Uterus (tissue), 4 donors: ENCODE measurements around the gene RNF41. TPM values are rescaled to one million over a fixed set of nuclear protein-coding genes. Genes with fewer than 3 reads are reported as not detected.
A peak's percentile ranks its signal among the peaks of the same experiment; 100 is the strongest.

Experiments
- DNase-seq, 2 donors: peaks; one replicate each; pipeline ENCODE4 v3.0.0-alpha.2; 2019 to 2020
- H3K27ac ChIP-seq, 2 donors: fragments of 200-600 bp; sonication (generic); 1 replicate in 1 of 2; 2 replicates in 1 of 2; pipeline ENCODE4 v1.5.1; 2016 to 2018
- H3K27me3 ChIP-seq, 2 donors: fragments of 200-600 bp; sonication (generic); one replicate each; pipeline ENCODE4 v1.5.1; 2018 to 2019; ENCODE audit warnings: control low read depth in 1 of 2
- H3K36me3 ChIP-seq, 2 donors: fragments of 200-600 bp; sonication (generic); one replicate each; pipeline ENCODE4 v1.5.1; 2019; ENCODE audit warnings: control low read depth in 1 of 2
- H3K4me1 ChIP-seq, 2 donors: fragments of 200-600 bp; sonication (generic); one replicate each; pipeline ENCODE4 v1.5.1; 2018 to 2019; ENCODE audit warnings: control low read depth in 1 of 2
- H3K4me3 ChIP-seq, 2 donors: fragments of 200-600 bp; sonication (generic); 1 replicate in 1 of 2; 2 replicates in 1 of 2; pipeline ENCODE4 v1.5.1; 2018 to 2019; ENCODE audit warnings: mild to moderate bottlenecking in 1 of 2
- H3K9me3 ChIP-seq, 2 donors: fragments of 200-600 bp; sonication (generic); one replicate each; pipeline ENCODE4 v1.5.1; 2019; ENCODE audit warnings: control low read depth in 1 of 2
- POLR2A ChIP-seq, 2 donors: fragments of 450-650 bp; IDR thresholded peaks; one replicate each; pipeline ENCODE4 v1.6.1; 2016; ENCODE audit warnings: antibody characterized with exemption in 2 of 2, mild to moderate bottlenecking in 1 of 2, moderate library complexity in 1 of 2
- intact Hi-C: fragments of 100-400 bp; cut with DNase I; formaldehyde crosslinking; loops from one replicate; pipeline ENCODE4 v1.15.1; 2023; ENCODE audit warnings: low total_unique reads
- total RNA-seq, 4 donors: library from RNA; depleted of rRNA in 3 of 4; stranded (reverse); fragments of >200 nt in 3 of 4; gene quantifications; one replicate each; pipeline versions ENCODE4 v1.1.0 to v1.2.4, GENCODE V29; 2014 to 2023
- TF ChIP-seq, protein P1 (sequence below), 4 experiments: fragments of 200-600 bp in 2 of 4; fragments of 450-650 bp in 2 of 4; sonication (generic) in 2 of 4; IDR thresholded peaks; one replicate each; pipeline ENCODE4 v1.5.1; 2016 to 2019; ENCODE audit warnings: antibody characterized with exemption in 4 of 4, mild to moderate bottlenecking in 2 of 4, moderate library complexity in 1 of 4
- donor health status: DM: yes; HTN: yes; CAD: no.

The RNF41 gene
- total RNA-seq, 4 donors from 2014 or later = 40.3 to 84.8 (median 58.0) TPM

DNA sequence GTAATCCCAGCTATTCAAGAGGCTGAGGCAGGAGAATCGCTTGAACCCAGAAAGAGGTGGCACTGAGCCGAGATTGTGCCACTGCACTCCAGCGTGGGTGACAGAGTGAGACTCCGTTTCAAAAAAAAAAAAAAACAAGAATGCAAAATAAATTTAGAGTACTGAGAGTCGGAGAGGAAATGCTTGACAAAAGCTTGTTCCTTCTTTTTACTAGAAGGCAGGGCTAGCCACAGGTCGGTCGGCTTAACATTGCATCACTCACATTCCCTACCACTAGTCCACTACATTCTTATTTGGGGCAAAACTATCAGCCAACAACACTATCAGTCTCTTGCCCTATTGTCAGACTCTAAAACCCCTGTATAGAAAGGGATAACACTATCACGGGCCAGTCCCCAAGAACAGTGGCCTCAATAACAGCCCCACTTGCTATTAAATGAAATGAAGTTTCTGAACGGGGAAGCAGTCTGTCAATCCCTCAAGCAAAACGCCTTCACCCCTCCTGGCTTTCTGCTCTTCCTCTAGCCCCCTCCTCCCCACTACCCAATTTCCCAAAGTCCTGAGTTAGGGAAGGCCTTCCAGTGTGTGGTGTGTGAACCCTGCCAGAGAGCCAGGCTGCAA, 1.0 kb downstream of the RNF41 start:
- Histone ChIP-seq H3K9me3 (no peaks in the 10 kb centered on the region), H3K4me1 (peaks cover 8% of the 10 kb centered on the region in 2 donors), H3K27ac (peak overlapping the region; percentile 98 to 99), H3K36me3 (no peaks in the 10 kb centered on the region), H3K4me3 (peak overlapping the region; percentile 74 to 77), H3K27me3 (no peaks in the 10 kb centered on the region)
- no peak for DNase-seq
- intact Hi-C loops = loop anchor here (5.0 kb wide), 1 partner anchor 103 kb away; the partner anchor contains the start of genes RPL41 and ZC3H10
- no peak for TF ChIP-seq POLR2A (IDR thresholded peaks at IDR 0.05)
- TF ChIP-seq, protein P1, sequence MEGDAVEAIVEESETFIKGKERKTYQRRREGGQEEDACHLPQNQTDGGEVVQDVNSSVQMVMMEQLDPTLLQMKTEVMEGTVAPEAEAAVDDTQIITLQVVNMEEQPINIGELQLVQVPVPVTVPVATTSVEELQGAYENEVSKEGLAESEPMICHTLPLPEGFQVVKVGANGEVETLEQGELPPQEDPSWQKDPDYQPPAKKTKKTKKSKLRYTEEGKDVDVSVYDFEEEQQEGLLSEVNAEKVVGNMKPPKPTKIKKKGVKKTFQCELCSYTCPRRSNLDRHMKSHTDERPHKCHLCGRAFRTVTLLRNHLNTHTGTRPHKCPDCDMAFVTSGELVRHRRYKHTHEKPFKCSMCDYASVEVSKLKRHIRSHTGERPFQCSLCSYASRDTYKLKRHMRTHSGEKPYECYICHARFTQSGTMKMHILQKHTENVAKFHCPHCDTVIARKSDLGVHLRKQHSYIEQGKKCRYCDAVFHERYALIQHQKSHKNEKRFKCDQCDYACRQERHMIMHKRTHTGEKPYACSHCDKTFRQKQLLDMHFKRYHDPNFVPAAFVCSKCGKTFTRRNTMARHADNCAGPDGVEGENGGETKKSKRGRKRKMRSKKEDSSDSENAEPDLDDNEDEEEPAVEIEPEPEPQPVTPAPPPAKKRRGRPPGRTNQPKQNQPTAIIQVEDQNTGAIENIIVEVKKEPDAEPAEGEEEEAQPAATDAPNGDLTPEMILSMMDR (IDR thresholded peaks at IDR 0.05) = no peak

DNA sequence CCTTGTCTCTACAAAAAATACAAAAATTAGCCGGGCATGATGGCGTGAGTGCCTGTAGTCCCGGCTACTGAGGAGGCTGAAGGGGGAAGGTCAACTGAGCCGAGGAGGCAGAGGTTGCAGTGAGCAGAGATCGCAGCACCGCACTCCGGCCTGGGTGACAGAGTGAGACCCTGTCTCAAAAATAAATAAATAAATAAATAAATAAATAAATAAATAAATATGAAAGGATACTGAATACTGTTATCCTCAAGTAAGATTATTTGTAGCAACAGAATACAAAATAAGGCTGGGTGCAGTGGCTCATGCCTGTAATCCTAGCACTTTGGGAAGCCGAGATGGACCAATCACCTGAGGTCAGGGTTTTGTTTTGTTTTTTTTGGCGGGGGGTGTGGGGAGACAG, 1.9 kb downstream of the RNF41 start:
- DNase-seq = no peak
- H3K4me3 ChIP-seq = no peak overlapping the region
- intact Hi-C loops = loop anchor here (5.0 kb wide), 1 partner anchor 103 kb away; the partner anchor contains the start of genes RPL41 and ZC3H10
- TF ChIP-seq POLR2A (IDR thresholded peaks at IDR 0.05) = no peak
- TF ChIP-seq, protein P1 (IDR thresholded peaks at IDR 0.05) = no peak
- no peaks in the 10 kb centered on the region for H3K9me3 ChIP-seq
- no peaks in the 10 kb centered on the region for H3K36me3 ChIP-seq
- peak overlapping the region; percentile 98 to 99 for H3K27ac ChIP-seq
- H3K27me3 ChIP-seq = no peaks in the 10 kb centered on the region
- peaks cover 8% of the 10 kb centered on the region in 2 donors for H3K4me1 ChIP-seq

- no peak for DNase-seq
- Histone ChIP-seq H3K27me3 (no peaks in the 10 kb centered on the region), H3K4me1 (peaks cover 0 to 8% of the 10 kb centered on the region in 2 donors), H3K9me3 (no peaks in the 10 kb centered on the region), H3K36me3 (no peaks in the 10 kb centered on the region), H3K4me3 (no peak overlapping the region), H3K27ac (no peak overlapping the region)
- intact Hi-C loops = no loop called here
- TF ChIP-seq, protein P1 (IDR thresholded peaks at IDR 0.05) = no peak
- no peak for TF ChIP-seq POLR2A (IDR thresholded peaks at IDR 0.05)
Measured at GRCh38 chr12:56216461-56216860, 5.3 kb downstream of the RNF41 start.

GRCh38 chr12:56213878-56214277, 7.8 kb downstream of the RNF41 start:
- no peak overlapping the region for H3K4me3 ChIP-seq
- H3K27me3 ChIP-seq = no peaks in the 10 kb centered on the region
- no peaks in the 10 kb centered on the region for H3K9me3 ChIP-seq
- intact Hi-C loops = no loop called here
- no peak overlapping the region for H3K27ac ChIP-seq
- DNase-seq = no peak
- no peaks in the 10 kb centered on the region for H3K4me1 ChIP-seq
- no peak for TF ChIP-seq POLR2A (IDR thresholded peaks at IDR 0.05)
- TF ChIP-seq, protein P1 (IDR thresholded peaks at IDR 0.05) = no peak
- no peaks in the 10 kb centered on the region for H3K36me3 ChIP-seq

- Histone ChIP-seq H3K27me3 (no peaks in the 10 kb centered on the region), H3K9me3 (no peaks in the 10 kb centered on the region), H3K4me1 (no peaks in the 10 kb centered on the region), H3K36me3 (no peaks in the 10 kb centered on the region), H3K27ac (no peak overlapping the region), H3K4me3 (no peak overlapping the region)
- intact Hi-C loops = no loop called here
- DNase-seq = no peak
- no peak for TF ChIP-seq POLR2A (IDR thresholded peaks at IDR 0.05)
- TF ChIP-seq, protein P1 (IDR thresholded peaks at IDR 0.05) = no peak
Measured at GRCh38 chr12:56212361-56212760, 9.4 kb downstream of the RNF41 start.
